NCI-H82 treated with DMSO at 0.1 percent for 48 hours (cell line): ENCODE data around the gene SEMA3E.
"Not testable (repeated sequence)": the region's sequence is repeated elsewhere in the genome, so short reads cannot be mapped to it uniquely, and the experiment has no call there.

Experiments
- DNase-seq: peaks from one replicate; lab custom pipeline; 2025; ENCODE audit not compliant: unreplicated experiment; lab: John Stamatoyannopoulos, UW

Gene SEMA3E

GRCh38 chr7:83562960-83563359 lies 86.0 kb downstream of the SEMA3E start:
- no peak for DNase-seq

- no peak for DNase-seq
Observed at GRCh38 chr7:83562289-83562688, 86.7 kb downstream of the SEMA3E start.

GRCh38 chr7:83559887-83560286 lies 89.1 kb downstream of the SEMA3E start:
- no peak for DNase-seq

GRCh38 chr7:83552556-83552955 lies 96.4 kb downstream of the SEMA3E start:
- not testable (repeated sequence) for DNase-seq

- no peak for DNase-seq
Observed at GRCh38 chr7:83550100-83550499, 98.8 kb downstream of the SEMA3E start.

GRCh38 chr7:83548250-83548649 lies 100.7 kb downstream of the SEMA3E start:
- no peak for DNase-seq

GRCh38 chr7:83547526-83547925 lies 101.4 kb downstream of the SEMA3E start:
- DNase-seq: no peak

- DNase-seq: no peak
Observed at GRCh38 chr7:83546586-83546985, 102.4 kb downstream of the SEMA3E start.

GRCh38 chr7:83541187-83541960 lies 107.6 kb downstream of the SEMA3E start:
- DNase-seq: no peak

GRCh38 chr7:83534488-83534887 lies 114.5 kb downstream of the SEMA3E start:
- no peak for DNase-seq

- DNase-seq: no peak
Observed at GRCh38 chr7:83532219-83532618, 116.7 kb downstream of the SEMA3E start.

- DNase-seq: no peak
Observed at GRCh38 chr7:83531766-83532165, 117.2 kb downstream of the SEMA3E start.

- DNase-seq: no peak
Observed at GRCh38 chr7:83528925-83529423, 120.0 kb downstream of the SEMA3E start.

GRCh38 chr7:83524277-83525075 lies 124.5 kb downstream of the SEMA3E start:
- DNase-seq: no peak

- DNase-seq: no peak
Observed at GRCh38 chr7:83520726-83521125, 128.2 kb downstream of the SEMA3E start.

GRCh38 chr7:83519240-83519639 lies 129.7 kb downstream of the SEMA3E start:
- no peak for DNase-seq

GRCh38 chr7:83517035-83517700 lies 131.8 kb downstream of the SEMA3E start:
- DNase-seq: no peak

- DNase-seq: no peak
Observed at GRCh38 chr7:83514977-83515376, 134.0 kb downstream of the SEMA3E start.

GRCh38 chr7:83509255-83510021 lies 139.5 kb downstream of the SEMA3E start:
- DNase-seq: no peak

- DNase-seq: no peak
Observed at GRCh38 chr7:83504330-83504729, 144.6 kb downstream of the SEMA3E start.

GRCh38 chr7:83502636-83503035 lies 146.3 kb downstream of the SEMA3E start:
- no peak for DNase-seq
